Breast epithelium (tissue), 4 donors: Measurements from ENCODE around the gene ANKS1A. TPM values are rescaled to one million over a fixed set of nuclear protein-coding genes. Genes with fewer than 3 reads are reported as not detected.

Source experiments
- DNase-seq, 2 donors: peaks; one replicate each; pipeline ENCODE4 v3.0.0-alpha.2; 2019; ENCODE audit warnings: low spot score in 2 of 2
- H3K27ac ChIP-seq, 2 donors: fragments of 200-600 bp; sonication (generic) in 1 of 2; one replicate each; pipeline ENCODE4 v1.5.1; 2016 to 2019; ENCODE audit warnings: mild to moderate bottlenecking in 1 of 2
- H3K27me3 ChIP-seq, 2 donors: fragments of 200-600 bp; sonication (generic) in 1 of 2; one replicate each; pipeline versions ENCODE4 v1.5.1 to v1.6.0; 2017 to 2019; ENCODE audit warnings: control low read depth in 1 of 2, mild to moderate bottlenecking in 1 of 2
- H3K36me3 ChIP-seq: fragments of 200-600 bp; one replicate; pipeline ENCODE4 v1.5.1; 2019
- H3K4me1 ChIP-seq, 2 donors: fragments of 200-600 bp; sonication (generic); one replicate each; pipeline ENCODE4 v1.5.1; 2016 to 2019; ENCODE audit warnings: control low read depth in 1 of 2
- H3K4me3 ChIP-seq, 3 donors: fragments of 200-600 bp; sonication (generic); 1 replicate in 2 of 3; 2 replicates in 1 of 3; pipeline ENCODE4 v1.5.1; 2016 to 2019; ENCODE audit warnings: mild to moderate bottlenecking in 3 of 3, moderate library complexity in 2 of 3
- H3K9me3 ChIP-seq, 2 donors: fragments of 200-600 bp; sonication (generic) in 1 of 2; one replicate each; pipeline ENCODE4 v1.5.1; 2016 to 2019; ENCODE audit warnings: control low read depth in 1 of 2
- POLR2A ChIP-seq: fragments of 450-650 bp; IDR thresholded peaks from one replicate; pipeline ENCODE4 v1.6.1; 2016; ENCODE audit warnings: antibody characterized with exemption, mild to moderate bottlenecking, moderate library complexity
- POLR2AphosphoS5 ChIP-seq, 3 donors: sonication (generic); formaldehyde crosslinking; IDR thresholded peaks; one replicate each; pipeline ENCODE4 v1.6.1; 2017; ENCODE audit warnings: antibody characterized with exemption in 3 of 3
- intact Hi-C: fragments of 100-400 bp; cut with DNase I; formaldehyde crosslinking; loops from one replicate; pipeline ENCODE4 v1.15.1; 2023; ENCODE audit warnings: low total_unique reads
- total RNA-seq, 3 donors: library from RNA; depleted of rRNA; stranded (reverse); fragments of >200 nt; gene quantifications; one replicate each; pipeline ENCODE4 v1.1.0, GENCODE V29; 2016
- TF ChIP-seq, protein P1 (sequence below), 3 donors: fragments of 450-650 bp; IDR thresholded peaks; one replicate each; pipeline ENCODE4 v1.5.1; 2016 to 2017; ENCODE audit warnings: antibody characterized with exemption in 3 of 3, mild to moderate bottlenecking in 3 of 3, moderate library complexity in 3 of 3

Gene ANKS1A
- total RNA-seq, 3 donors from 2014 or later = 18.2 to 26.5 (median 23.4) TPM

DNA sequence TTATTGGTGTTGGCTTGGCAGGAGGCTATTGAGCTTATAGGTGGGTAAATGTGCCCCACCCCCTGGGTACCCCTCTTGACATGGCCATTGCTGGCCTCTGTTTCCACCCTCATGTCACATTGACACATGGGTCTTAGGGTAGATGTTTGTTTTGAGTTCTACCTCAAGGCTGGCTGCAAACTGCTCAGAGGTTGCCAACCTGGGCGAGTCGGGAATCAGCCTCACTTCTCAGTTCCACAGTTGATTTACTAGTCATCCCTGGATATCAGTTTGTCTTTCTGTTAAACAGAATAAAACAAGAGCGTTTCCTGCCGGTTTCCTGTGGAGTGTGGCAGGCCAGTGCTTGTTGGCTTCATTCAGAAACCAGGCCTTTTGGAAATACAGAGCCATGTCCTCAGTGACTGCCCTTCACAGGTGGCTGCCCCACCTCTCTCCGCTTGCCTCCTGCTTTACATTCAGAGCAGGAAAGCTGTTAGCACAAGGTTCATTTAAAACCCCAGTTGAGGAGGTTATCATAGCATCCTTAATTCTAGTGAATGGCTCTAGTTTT lies 146.5 kb downstream of the ANKS1A start:
- Histone ChIP-seq H3K36me3 (no peaks in the 10 kb centered on the region), H3K27me3 (no peaks in the 10 kb centered on the region), H3K4me1 (peaks cover 0 to 4% of the 10 kb centered on the region in 2 donors), H3K27ac (peak overlapping the region; percentile 12 to 74), H3K4me3 (no peak overlapping the region), H3K9me3 (no peaks in the 10 kb centered on the region)
- TF ChIP-seq, protein P1, sequence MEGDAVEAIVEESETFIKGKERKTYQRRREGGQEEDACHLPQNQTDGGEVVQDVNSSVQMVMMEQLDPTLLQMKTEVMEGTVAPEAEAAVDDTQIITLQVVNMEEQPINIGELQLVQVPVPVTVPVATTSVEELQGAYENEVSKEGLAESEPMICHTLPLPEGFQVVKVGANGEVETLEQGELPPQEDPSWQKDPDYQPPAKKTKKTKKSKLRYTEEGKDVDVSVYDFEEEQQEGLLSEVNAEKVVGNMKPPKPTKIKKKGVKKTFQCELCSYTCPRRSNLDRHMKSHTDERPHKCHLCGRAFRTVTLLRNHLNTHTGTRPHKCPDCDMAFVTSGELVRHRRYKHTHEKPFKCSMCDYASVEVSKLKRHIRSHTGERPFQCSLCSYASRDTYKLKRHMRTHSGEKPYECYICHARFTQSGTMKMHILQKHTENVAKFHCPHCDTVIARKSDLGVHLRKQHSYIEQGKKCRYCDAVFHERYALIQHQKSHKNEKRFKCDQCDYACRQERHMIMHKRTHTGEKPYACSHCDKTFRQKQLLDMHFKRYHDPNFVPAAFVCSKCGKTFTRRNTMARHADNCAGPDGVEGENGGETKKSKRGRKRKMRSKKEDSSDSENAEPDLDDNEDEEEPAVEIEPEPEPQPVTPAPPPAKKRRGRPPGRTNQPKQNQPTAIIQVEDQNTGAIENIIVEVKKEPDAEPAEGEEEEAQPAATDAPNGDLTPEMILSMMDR (IDR thresholded peaks at IDR 0.05) = no peak
- TF ChIP-seq POLR2A (no peak), POLR2AphosphoS5 (IDR thresholded peaks at IDR 0.05) (no peak)
- intact Hi-C loops = no loop called here
- DNase-seq = no peak

DNA sequence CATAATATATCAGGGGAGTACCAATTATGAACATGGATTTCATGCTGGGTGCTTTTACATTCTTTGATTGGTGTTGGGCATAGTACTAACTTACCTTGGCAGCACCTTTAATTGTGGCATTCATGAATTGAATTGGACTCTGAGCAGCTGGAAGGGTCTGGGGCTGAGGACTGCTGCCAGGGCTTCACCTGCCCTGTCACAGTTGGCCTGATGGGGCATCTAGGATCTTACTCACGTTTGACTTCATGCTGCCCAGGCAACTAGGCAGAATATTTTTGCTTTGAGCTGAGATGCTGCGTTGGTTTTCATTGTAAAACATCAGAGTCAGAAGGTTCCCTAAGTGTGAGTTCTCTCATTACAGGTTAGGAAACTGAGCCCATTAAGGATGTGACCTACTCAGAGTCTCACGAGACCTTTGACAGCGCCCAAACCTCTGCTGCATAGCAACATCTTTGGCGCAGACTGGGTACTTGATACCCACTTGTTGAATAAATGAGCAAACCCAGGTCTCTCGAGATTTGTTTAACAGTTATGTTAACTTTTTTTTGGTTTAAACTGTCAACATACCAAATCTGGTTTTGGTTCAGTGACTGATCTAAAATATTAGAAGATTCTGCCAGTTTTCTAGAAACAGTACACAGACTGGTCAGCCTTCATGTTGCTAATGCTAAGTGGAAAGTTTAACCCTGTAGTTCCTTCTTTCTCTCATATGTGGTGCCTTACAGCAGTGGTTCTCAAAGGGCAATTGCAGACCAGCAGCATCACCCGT lies 147.2 kb downstream of the ANKS1A start:
- Histone ChIP-seq H3K4me3 (no peak overlapping the region), H3K36me3 (no peaks in the 10 kb centered on the region), H3K27me3 (no peaks in the 10 kb centered on the region), H3K9me3 (no peaks in the 10 kb centered on the region), H3K27ac (peak overlapping the region; percentile 12 to 74), H3K4me1 (peaks cover 0 to 11% of the 10 kb centered on the region in 2 donors)
- intact Hi-C loops = no loop called here
- TF ChIP-seq POLR2AphosphoS5 (IDR thresholded peaks at IDR 0.05) = no peak
- TF ChIP-seq, protein P1 (IDR thresholded peaks at IDR 0.05) = no peak
- no peak for TF ChIP-seq POLR2A
- no peak for DNase-seq

DNA sequence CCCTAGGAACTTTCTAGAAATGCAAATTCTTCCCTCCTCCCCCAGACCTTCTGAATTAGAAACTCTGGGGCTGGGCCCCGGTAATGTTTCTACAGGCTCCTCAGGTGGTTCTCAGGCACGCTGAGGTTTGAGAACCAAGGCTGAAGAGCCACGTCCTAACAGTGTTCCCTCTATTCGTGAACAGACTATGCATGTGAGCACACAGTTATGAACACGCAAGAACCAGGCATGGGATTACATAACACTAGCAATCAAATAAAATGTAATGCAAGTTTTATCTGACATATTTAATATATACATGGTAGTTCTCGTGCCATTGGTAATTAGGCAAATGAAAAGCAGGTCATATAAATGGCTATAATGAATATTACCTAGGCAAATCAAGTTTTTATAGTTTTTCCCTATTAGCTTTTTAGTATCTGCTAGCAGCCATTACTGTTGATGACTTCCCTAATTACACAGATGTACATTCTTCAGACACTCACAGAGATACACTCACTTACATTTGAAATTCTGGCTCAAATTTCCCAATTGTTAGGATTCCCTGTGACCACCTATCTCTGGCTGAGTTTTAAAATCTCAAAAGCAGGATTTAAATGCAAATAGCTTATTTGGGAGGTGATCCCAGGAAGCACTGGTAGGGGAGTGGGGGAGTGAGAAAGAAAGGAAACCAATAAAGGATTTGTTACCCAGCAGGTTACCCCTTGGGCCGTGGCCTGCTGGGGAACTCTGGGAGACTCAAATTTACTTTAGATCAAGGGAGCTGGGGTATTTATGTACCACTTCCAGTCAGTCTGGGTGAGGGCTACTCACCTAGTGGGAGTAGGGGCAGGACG lies 148.0 kb downstream of the ANKS1A start:
- intact Hi-C loops = no loop called here
- TF ChIP-seq POLR2AphosphoS5 (IDR thresholded peaks at IDR 0.05) (no peak), POLR2A (no peak)
- TF ChIP-seq, protein P1 (IDR thresholded peaks at IDR 0.05) = no peak
- DNase-seq = no peak
- no peaks in the 10 kb centered on the region for H3K36me3 ChIP-seq
- no peaks in the 10 kb centered on the region for H3K27me3 ChIP-seq
- no peak overlapping the region for H3K4me3 ChIP-seq
- no peaks in the 10 kb centered on the region for H3K9me3 ChIP-seq
- H3K4me1 ChIP-seq = peaks cover 0 to 12% of the 10 kb centered on the region in 2 donors
- H3K27ac ChIP-seq = no peak overlapping the region

DNA sequence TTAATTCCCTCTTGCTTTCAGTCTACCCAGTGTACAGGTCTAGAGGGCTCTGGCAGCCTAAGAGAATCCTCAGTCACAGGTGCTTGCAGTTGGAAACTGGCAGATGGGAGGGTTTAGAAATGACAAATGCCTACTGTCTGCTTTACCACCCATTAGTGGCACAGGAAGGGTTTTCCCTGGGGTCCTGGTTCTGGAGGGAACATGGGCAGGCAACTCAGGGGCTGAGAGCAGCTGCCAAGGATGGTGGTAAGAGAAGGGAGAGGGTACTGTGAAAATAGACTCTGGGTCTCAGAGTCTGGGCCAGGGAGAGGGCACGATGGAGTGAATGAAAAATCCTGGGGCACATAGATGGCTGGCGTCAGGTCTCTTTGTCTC lies 148.6 kb downstream of the ANKS1A start:
- Histone ChIP-seq H3K9me3 (no peaks in the 10 kb centered on the region), H3K4me1 (peaks cover 0 to 12% of the 10 kb centered on the region in 2 donors), H3K4me3 (no peak overlapping the region), H3K27ac (no peak overlapping the region), H3K36me3 (no peaks in the 10 kb centered on the region), H3K27me3 (no peaks in the 10 kb centered on the region)
- intact Hi-C loops = no loop called here
- TF ChIP-seq, protein P1 (IDR thresholded peaks at IDR 0.05) = no peak
- TF ChIP-seq POLR2A = no peak
- TF ChIP-seq POLR2AphosphoS5 (IDR thresholded peaks at IDR 0.05) = no peak
- no peak for DNase-seq
